CD14-positive monocyte (primary cell): ENCODE results near the gene DUS1L. TPM values are rescaled to one million over a fixed set of nuclear protein-coding genes. Genes with fewer than 3 reads are reported as not detected.
A peak's percentile ranks its signal among the peaks of the same experiment; 100 is the strongest.

Experiments
- DNase-seq, 3 donors: peaks; one replicate each; pipeline ENCODE4 v3.0.0-alpha.2; 2011 to 2022
- H2AFZ ChIP-seq: 2 replicates; pipeline ENCODE4 v1.6.0; 2012; ENCODE audit warnings: mild to moderate bottlenecking, low read depth, low read length, inconsistent platforms; ENCODE audit not compliant: insufficient read depth, poor library complexity, severe bottlenecking
- H3K27ac ChIP-seq, 2 donors: 1 replicate in 1 of 2; 2 replicates in 1 of 2; pipeline ENCODE4 v1.5.1; 2012 to 2013; ENCODE audit warnings: low read length in 2 of 2, control low read depth in 1 of 2, inconsistent platforms in 1 of 2, low read depth in 1 of 2, mild to moderate bottlenecking in 1 of 2
- H3K27me3 ChIP-seq, 2 donors: one replicate each; pipeline versions ENCODE4 v1.6.0 to v1.6.1; 2011 to 2013; ENCODE audit warnings: low read length in 2 of 2; ENCODE audit not compliant: control insufficient read depth in 2 of 2, insufficient read depth in 2 of 2
- H3K36me3 ChIP-seq, 2 donors: replicated peaks in 1 of 2; 1 replicate in 1 of 2; 2 replicates in 1 of 2; pipeline versions ENCODE4 v1.5.1 to v1.6.1; 2012 to 2013; ENCODE audit warnings: low read length in 2 of 2, control low read depth in 1 of 2, inconsistent platforms in 1 of 2, mild to moderate bottlenecking in 1 of 2; ENCODE audit not compliant: insufficient read depth in 2 of 2, control insufficient read depth in 1 of 2
- H3K4me1 ChIP-seq, 2 donors: 1 replicate in 1 of 2; 2 replicates in 1 of 2; pipeline versions ENCODE4 v1.5.1 to v1.6.1; 2012 to 2013; ENCODE audit warnings: low read length in 2 of 2, control low read depth in 1 of 2, inconsistent platforms in 1 of 2, mild to moderate bottlenecking in 1 of 2, moderate library complexity in 1 of 2; ENCODE audit not compliant: insufficient read depth in 2 of 2, control insufficient read depth in 1 of 2
- H3K4me2 ChIP-seq: replicated peaks from 2 replicates; pipeline ENCODE3; 2012; ENCODE audit warnings: low read length, moderate library complexity, mild to moderate bottlenecking; ENCODE audit not compliant: poor library complexity, severe bottlenecking; ENCODE audit errors: extremely low read depth
- H3K4me3 ChIP-seq, 3 experiments: fragments of 200-600 bp in 1 of 3; sonication (generic) in 1 of 3; replicated peaks in 1 of 3; 1 replicate in 2 of 3; 2 replicates in 1 of 3; pipeline ENCODE4 v1.5.1; 2011 to 2013; ENCODE audit warnings: low read length in 3 of 3, mild to moderate bottlenecking in 3 of 3, control low read depth in 2 of 3, low read depth in 2 of 3, inconsistent platforms in 1 of 3, moderate library complexity in 1 of 3
- H3K79me2 ChIP-seq: 2 replicates; pipeline ENCODE4 v1.6.0; 2012; ENCODE audit warnings: mild to moderate bottlenecking, control low read depth, inconsistent platforms, low read length, moderate library complexity; ENCODE audit not compliant: insufficient read depth
- H3K9ac ChIP-seq: 2 replicates; pipeline ENCODE4 v1.6.0; 2017; ENCODE audit warnings: low read length, mild to moderate bottlenecking; ENCODE audit not compliant: insufficient read depth, poor library complexity, severe bottlenecking
- H3K9me3 ChIP-seq, 2 donors: replicated peaks in 1 of 2; 1 replicate in 1 of 2; 2 replicates in 1 of 2; pipeline versions ENCODE4 v1.5.1 to v1.6.1; 2012 to 2013; ENCODE audit warnings: low read length in 2 of 2, control low read depth in 1 of 2; ENCODE audit not compliant: control insufficient read depth in 1 of 2, insufficient read depth in 1 of 2
- H4K20me1 ChIP-seq: 2 replicates; pipeline ENCODE4 v1.6.0; 2012; ENCODE audit warnings: mild to moderate bottlenecking, low read length, control low read depth, moderate library complexity; ENCODE audit not compliant: insufficient read depth
- H3K27ac Mint-ChIP-seq, 7 donors: one replicate each; pipeline ENCODE4 v1.8.0; 2020; ENCODE audit warnings: mild to moderate bottlenecking in 7 of 7, mixed read lengths in 7 of 7, moderate library complexity in 6 of 7, inconsistent platforms in 2 of 7
- H3K27me3 Mint-ChIP-seq, 3 donors: one replicate each; pipeline ENCODE4 v1.8.0; 2021 to 2022; ENCODE audit warnings: low read depth in 3 of 3, mild to moderate bottlenecking in 3 of 3, mixed read lengths in 3 of 3, moderate library complexity in 3 of 3, inconsistent platforms in 1 of 3
- H3K36me3 Mint-ChIP-seq, 2 donors: one replicate each; pipeline ENCODE4 v1.8.0; 2020; ENCODE audit warnings: mixed read lengths in 2 of 2, inconsistent platforms in 1 of 2, mild to moderate bottlenecking in 1 of 2
- H3K4me1 Mint-ChIP-seq: one replicate; pipeline ENCODE4 v1.8.0; 2020; ENCODE audit warnings: mild to moderate bottlenecking, mixed read lengths
- H3K4me3 Mint-ChIP-seq, 2 donors: one replicate each; pipeline ENCODE4 v1.8.0; 2020; ENCODE audit warnings: mild to moderate bottlenecking in 2 of 2, mixed read lengths in 2 of 2, moderate library complexity in 1 of 2
- H3K9me3 Mint-ChIP-seq, 7 donors: one replicate each; pipeline ENCODE4 v1.8.0; 2020 to 2022; ENCODE audit warnings: mixed read lengths in 7 of 7, mild to moderate bottlenecking in 6 of 7, moderate library complexity in 6 of 7, inconsistent platforms in 2 of 7
- WGBS: methylation state at CpG from one replicate; pipeline ENCODE4 v1.1.5; 2013; ENCODE audit warnings: missing lambda C conversion rate; ENCODE audit not compliant: insufficient coverage; 5-methylcytosine and 5-hydroxymethylcytosine counted together
- intact Hi-C, 2 donors: fragments of 100-400 bp; cut with micrococcal nuclease; formaldehyde crosslinking; loops; one replicate each; pipeline versions ENCODE4 v1.15.0 to v1.15.1; 2023
- polyA plus RNA-seq, 3 donors: library from polyadenylated mRNA; depleted of rRNA in 1 of 3; unstranded in 2 of 3; stranded (reverse) in 1 of 3; fragments of 300-500 nt in 2 of 3; fragments of >200 nt in 1 of 3; fragmentation: Illumina TruSeq in 2 of 3; gene quantifications; 1 replicate in 2 of 3; 2 replicates in 1 of 3; pipeline ENCODE4 v1.2.3, GENCODE V29; 2012 to 2021
- TF ChIP-seq, protein P1 (sequence below): fragments of 200-600 bp; IDR thresholded peaks from one replicate; pipeline ENCODE4 v1.8.0; 2022; ENCODE audit warnings: antibody characterized with exemption, mild to moderate bottlenecking

DUS1L gene
- polyA plus RNA-seq, 3 donors = 23.9 to 175 (median 47.6) TPM

DNA sequence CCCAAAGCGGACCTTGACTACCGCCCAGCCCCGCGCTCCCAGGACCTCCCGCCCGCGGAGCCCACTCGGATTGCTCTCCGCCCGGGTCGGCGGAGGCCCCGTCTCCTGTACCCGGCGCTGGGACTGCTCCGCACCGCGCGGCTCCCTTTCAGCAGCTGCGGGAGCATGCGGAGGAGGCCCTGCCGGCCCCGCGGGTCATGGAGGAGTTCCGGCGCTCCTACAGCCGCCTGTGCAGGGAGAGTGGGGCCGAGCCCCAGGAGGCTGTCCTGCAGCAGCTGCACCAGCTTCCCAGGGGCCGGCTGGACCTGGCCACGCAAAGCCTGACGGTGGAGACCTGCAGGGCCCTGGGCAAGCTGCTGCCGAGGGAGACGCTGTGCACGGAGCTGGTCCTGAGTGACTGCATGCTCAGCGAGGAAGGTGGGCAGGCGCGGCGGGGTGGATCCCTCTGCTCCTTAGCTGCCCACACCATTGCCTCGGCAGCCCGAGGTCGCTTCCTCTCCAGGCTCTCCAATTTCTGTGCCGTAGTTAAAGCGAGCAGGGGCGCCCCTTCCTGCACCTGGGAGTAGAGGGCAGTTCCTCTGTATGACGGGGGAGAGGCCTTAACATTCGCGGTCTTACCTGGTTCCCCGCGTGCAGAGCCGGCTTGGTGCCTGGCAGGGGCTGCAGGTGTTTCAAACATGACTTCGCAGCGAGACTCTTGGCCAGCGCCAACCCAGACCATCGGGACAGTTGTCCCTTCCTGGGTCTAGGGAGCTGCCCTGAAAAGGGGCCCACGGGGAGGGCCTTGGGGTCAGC, 42.0 kb downstream of the DUS1L start:
- Histone ChIP-seq H4K20me1 (peaks cover 32% of the 10 kb centered on the region), H3K4me3 (peak overlapping the region; percentile 62 to 96 (median 76)), H3K4me2 (peak overlapping the region; percentile 99), H3K36me3 (peaks cover 0 to 10% of the 10 kb centered on the region in 2 donors), H3K9me3 (no peaks in the 10 kb centered on the region), H3K4me1 (peaks cover 26 to 37% of the 10 kb centered on the region in 2 donors), H3K27ac (no peak overlapping the region), H3K27me3 (no peaks in the 10 kb centered on the region), H3K9ac (peak overlapping the region; percentile 65), H2AFZ (peak overlapping the region; percentile 96), H3K79me2 (peaks cover 34% of the 10 kb centered on the region)
- TF ChIP-seq, protein P1, sequence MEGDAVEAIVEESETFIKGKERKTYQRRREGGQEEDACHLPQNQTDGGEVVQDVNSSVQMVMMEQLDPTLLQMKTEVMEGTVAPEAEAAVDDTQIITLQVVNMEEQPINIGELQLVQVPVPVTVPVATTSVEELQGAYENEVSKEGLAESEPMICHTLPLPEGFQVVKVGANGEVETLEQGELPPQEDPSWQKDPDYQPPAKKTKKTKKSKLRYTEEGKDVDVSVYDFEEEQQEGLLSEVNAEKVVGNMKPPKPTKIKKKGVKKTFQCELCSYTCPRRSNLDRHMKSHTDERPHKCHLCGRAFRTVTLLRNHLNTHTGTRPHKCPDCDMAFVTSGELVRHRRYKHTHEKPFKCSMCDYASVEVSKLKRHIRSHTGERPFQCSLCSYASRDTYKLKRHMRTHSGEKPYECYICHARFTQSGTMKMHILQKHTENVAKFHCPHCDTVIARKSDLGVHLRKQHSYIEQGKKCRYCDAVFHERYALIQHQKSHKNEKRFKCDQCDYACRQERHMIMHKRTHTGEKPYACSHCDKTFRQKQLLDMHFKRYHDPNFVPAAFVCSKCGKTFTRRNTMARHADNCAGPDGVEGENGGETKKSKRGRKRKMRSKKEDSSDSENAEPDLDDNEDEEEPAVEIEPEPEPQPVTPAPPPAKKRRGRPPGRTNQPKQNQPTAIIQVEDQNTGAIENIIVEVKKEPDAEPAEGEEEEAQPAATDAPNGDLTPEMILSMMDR = no peak
- peak overlapping the region; percentile 80 to 88 for H3K4me3 Mint-ChIP-seq
- H3K4me1 Mint-ChIP-seq = peaks cover 31% of the 10 kb centered on the region
- no peak overlapping the region for H3K27ac Mint-ChIP-seq
- peaks cover 0 to 1% (median 1%) of the 10 kb centered on the region in 3 donors for H3K27me3 Mint-ChIP-seq
- 4% methylated on average over 55 of the region's 55 CpGs for WGBS
- intact Hi-C loops = loop anchor here (1.0 to 10.0 kb wide), 4 partner anchors 46 to 301 kb away; partner anchors contain the start of gene ASPSCR1 (in 2 of the 2)
- no peak for DNase-seq
- peaks cover 13 to 31% of the 10 kb centered on the region in 2 donors for H3K36me3 Mint-ChIP-seq
- no peaks in the 10 kb centered on the region for H3K9me3 Mint-ChIP-seq

DNA sequence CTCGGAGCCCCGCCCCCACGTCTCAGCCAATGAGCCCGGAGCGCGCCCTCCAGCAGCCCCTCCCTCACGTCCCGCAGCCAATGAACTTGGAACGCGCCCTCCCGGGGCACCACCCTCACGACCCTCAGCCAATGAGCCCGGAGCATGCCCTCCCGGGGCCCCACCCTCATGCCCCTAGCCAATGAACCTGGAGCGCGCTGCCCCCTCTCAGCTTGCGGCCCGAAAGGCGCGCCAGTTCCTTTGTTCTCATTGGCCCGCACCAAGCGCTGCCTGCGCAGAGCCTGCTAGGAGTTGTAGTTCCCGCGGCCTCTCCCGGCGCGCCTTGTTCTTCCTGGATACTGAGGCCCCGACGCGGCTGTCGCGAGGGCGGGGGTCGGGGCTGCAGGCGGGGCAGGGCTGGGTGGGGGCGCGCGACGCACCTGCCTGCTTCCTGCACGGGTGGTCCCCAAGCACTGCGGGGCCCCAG, 42.6 kb downstream of the DUS1L start, which contains the start of gene LRRC45:
Gene LRRC45 (plus strand): TSS at position 325 of the 466 bp plus-strand sequence. CDS start 339 bp downstream, outside the sequence.
- Histone ChIP-seq H3K4me2 (peak within 1 kb of the TSS; percentile 99), H3K36me3 (peaks cover 0 to 16% of the 10 kb centered on the region in 2 donors), H3K27ac (peak within 1 kb of the TSS in 1 of 2 donors; percentile 70), H3K79me2 (peaks cover 34% of the 10 kb centered on the region), H3K4me1 (peaks cover 26 to 37% of the 10 kb centered on the region in 2 donors), H2AFZ (peak within 1 kb of the TSS; percentile 96), H3K27me3 (no peaks in the 10 kb centered on the region), H3K4me3 (peak within 1 kb of the TSS; percentile 62 to 96 (median 82)), H4K20me1 (peaks cover 32% of the 10 kb centered on the region), H3K9me3 (no peaks in the 10 kb centered on the region), H3K9ac (peak within 1 kb of the TSS; percentile 76)
- H3K27ac Mint-ChIP-seq = peak within 1 kb of the TSS in 4 of 7 donors; percentile 22 to 75 (median 68)
- H3K36me3 Mint-ChIP-seq = peaks cover 16 to 33% of the 10 kb centered on the region in 2 donors
- no peaks in the 10 kb centered on the region for H3K9me3 Mint-ChIP-seq
- H3K4me3 Mint-ChIP-seq = peak within 1 kb of the TSS; percentile 80 to 88
- DNase-seq = peak; percentile 99
- peaks cover 31% of the 10 kb centered on the region for H3K4me1 Mint-ChIP-seq
- TF ChIP-seq, protein P1 = no peak
- 0% methylated on average over 42 of the region's 42 CpGs for WGBS
- intact Hi-C loops = loop anchor here (1.0 to 10.0 kb wide), 4 partner anchors 46 to 302 kb away; partner anchors contain the start of gene ASPSCR1 (in 2 of the 2)
- peaks cover 0 to 1% (median 1%) of the 10 kb centered on the region in 3 donors for H3K27me3 Mint-ChIP-seq
